H1 (cell line): ENCODE measurements around the gene ACAP2. TPM values are rescaled to one million over a fixed set of nuclear protein-coding genes. Genes with fewer than 3 reads are reported as not detected.

Experiments
- ATF3 ChIP-seq: IDR thresholded peaks from 2 replicates; pipeline ENCODE4 v1.6.1; 2011; ENCODE audit warnings: low read depth, mild to moderate bottlenecking, low read length; ENCODE audit not compliant: insufficient read depth
- CHD1 ChIP-seq: IDR thresholded peaks from 2 replicates; pipeline ENCODE4 v1.6.1; 2012; ENCODE audit warnings: low read depth, low read length, improper control_type of control experiment
- CTCF ChIP-seq, 3 experiments: IDR thresholded peaks; 1 replicate in 2 of 3; 2 replicates in 1 of 3; pipeline versions ENCODE4 v1.5.1 to v1.6.1; 2011; ENCODE audit warnings: low read length in 3 of 3, mild to moderate bottlenecking in 3 of 3, inconsistent platforms in 2 of 3, low read depth in 1 of 3, moderate library complexity in 1 of 3; ENCODE audit not compliant: insufficient read depth in 1 of 3; ENCODE audit errors: control extremely low read depth in 1 of 3
- EP300 ChIP-seq, 2 experiments: IDR thresholded peaks; 1 replicate in 1 of 2; 2 replicates in 1 of 2; pipeline ENCODE4 v1.6.1; 2011 to 2012; ENCODE audit warnings: low read depth in 2 of 2, low read length in 2 of 2, mild to moderate bottlenecking in 2 of 2, borderline replicate concordance in 1 of 2, inconsistent platforms in 1 of 2, moderate library complexity in 1 of 2
- EZH2 ChIP-seq: fragments of 200-600 bp; sonication (generic); IDR thresholded peaks from 2 replicates; pipeline ENCODE4 v1.7.1; 2012; ENCODE audit warnings: low read depth, mild to moderate bottlenecking, moderate library complexity, low read length, inconsistent platforms; ENCODE audit not compliant: severe bottlenecking
- PHF8 ChIP-seq: fragments of 200-600 bp; sonication (generic); conservative IDR thresholded peaks from 2 replicates; pipeline ENCODE4 v1.7.1; 2012; ENCODE audit warnings: low read depth, mild to moderate bottlenecking, inconsistent platforms, low read length, moderate library complexity
- POLR2A ChIP-seq, 2 experiments: IDR thresholded peaks; 1 replicate in 1 of 2; 2 replicates in 1 of 2; pipeline ENCODE4 v1.6.1; 2011; ENCODE audit warnings: low read depth in 2 of 2, low read length in 2 of 2, mild to moderate bottlenecking in 2 of 2; ENCODE audit errors: control extremely low read depth in 1 of 2
- RAD21 ChIP-seq, 2 experiments: IDR thresholded peaks in 1 of 2; conservative IDR thresholded peaks in 1 of 2; 2 replicates each; pipeline ENCODE4 v1.6.1; 2011; ENCODE audit warnings: low read depth in 2 of 2, low read length in 2 of 2, improper control_type of control experiment in 1 of 2, inconsistent platforms in 1 of 2, mild to moderate bottlenecking in 1 of 2, moderate library complexity in 1 of 2
- RFX5 ChIP-seq: IDR thresholded peaks from 2 replicates; pipeline ENCODE4 v1.6.1; 2011; ENCODE audit warnings: low read depth, low read length, improper control_type of control experiment, borderline replicate concordance
- RNF2 ChIP-seq: fragments of 200-900, 300-1000 bp; sonication (generic); IDR thresholded peaks from 2 replicates; pipeline ENCODE4 v1.7.1; 2016; ENCODE audit warnings: borderline replicate concordance, low read depth, mild to moderate bottlenecking, antibody characterized with exemption, low read length; ENCODE audit not compliant: poor library complexity, severe bottlenecking; ENCODE audit errors: missing control alignments
- SP1 ChIP-seq: IDR thresholded peaks from 2 replicates; pipeline ENCODE4 v1.6.1; 2011; ENCODE audit warnings: low read depth, low read length
- TAF7 ChIP-seq: optimal IDR thresholded peaks from 2 replicates; pipeline ENCODE3; 2011; ENCODE audit warnings: low read depth, mild to moderate bottlenecking, inconsistent platforms, low read length, moderate library complexity, borderline replicate concordance
- TBP ChIP-seq: IDR thresholded peaks from 2 replicates; pipeline ENCODE4 v1.6.1; 2011; ENCODE audit warnings: low read depth, low read length, improper control_type of control experiment
- YY1 ChIP-seq: IDR thresholded peaks from 2 replicates; pipeline ENCODE4 v1.6.1; 2011; ENCODE audit warnings: low read depth, mild to moderate bottlenecking, low read length
- polyA plus RNA-seq, 7 experiments: library from polyadenylated mRNA; depleted of rRNA in 3 of 7; stranded (reverse) in 5 of 7; unstranded in 2 of 7; fragments of >200 nt in 5 of 7; fragments of 200-250 nt in 2 of 7; gene quantifications; 1 replicate in 5 of 7; 2 replicates in 1 of 7; 4 replicates in 1 of 7; pipeline versions ENCODE4 v1.2.1 to v1.2.3, GENCODE V29; 2011 to 2013; ENCODE audit warnings: missing spikeins in 2 of 7, mixed read lengths in 2 of 7
- total RNA-seq: library from RNA; stranded (reverse); fragmentation: NEBNext Ultra II Directional; extraction: Animal tissue kit (Norgen Biotek cat#: 25700); gene quantifications from 2 replicates; pipeline ENCODE4 v1.2.1, GENCODE V29; 2021

Gene ACAP2
- total and polyA plus RNA-seq, 2 of the 8 experiments (the other 6 are each of a cell fraction or from before 2014, with no cell fraction given), result 7.7 to 37.3 TPM

- peak; percentile 46 to 47 (median 47) for TF ChIP-seq CTCF (IDR thresholded peaks at IDR 0.05; ENCODE audit: control extremely low read depth in 1 of 3, insufficient read depth in 1 of 3, low read depth in 1 of 3, low read length in 3 of 3)
- peak; percentile 76 for TF ChIP-seq TAF7
- TF ChIP-seq RAD21 (IDR thresholded peaks at IDR 0.05 in 1 of 2, conservative IDR thresholded peaks at IDR 0.05 in 1 of 2; ENCODE audit: low read depth in 2 of 2, low read length in 2 of 2), result peak; percentile 15 to 39; a peak in 2 of 4 replicates
- no peak for TF ChIP-seq CHD1
- peak; percentile 59 to 90 for TF ChIP-seq POLR2A (IDR thresholded peaks at IDR 0.05; ENCODE audit: control extremely low read depth in 1 of 2, low read depth in 2 of 2, low read length in 2 of 2)
- TF ChIP-seq RFX5, result no peak
- peak; percentile 75 for TF ChIP-seq SP1
- peak; percentile 96 for TF ChIP-seq PHF8
- TF ChIP-seq YY1, result peak; percentile 96
- TF ChIP-seq ATF3, result no peak
- no peak for TF ChIP-seq EZH2
- TF ChIP-seq EP300 (IDR thresholded peaks at IDR 0.05; ENCODE audit: borderline replicate concordance in 1 of 2, low read depth in 2 of 2, low read length in 2 of 2), result 0 out of 3 replicates have a peak, but pooled peaks of 1 of the 2 experiments have one; percentile 3
- TF ChIP-seq RNF2, result peak; percentile 5
- peak; percentile 17; the same call in 1 of the 2 replicates for TF ChIP-seq TBP
Measured at GRCh38 chr3:195270817-195271409, 171.9 kb downstream of the ACAP2 start, which contains the start of gene XXYLT1 (continued).
